GM19395 (cell line): Measurements from ENCODE around the gene CBLIF.
"Not testable (repeated sequence)": the region's sequence is repeated elsewhere in the genome, so short reads cannot be mapped to it uniquely, and the experiment has no call there.

ENCODE experiments used
- ATAC-seq: cut with Tn5 transposase; IDR thresholded peaks from one replicate; pipeline ENCODE4 v1.9.1; 2021; ENCODE audit warnings: mild to moderate bottlenecking, moderate library complexity; ENCODE audit not compliant: unreplicated experiment

CBLIF gene

GRCh38 chr11:59845399-59845798, at the start of gene CBLIF:
Gene CBLIF (minus strand): TSS chr11:59845499. CDS start chr11:59845453, 46 bp downstream.
- no peak for ATAC-seq

- ATAC-seq, result no peak
Measured at GRCh38 chr11:59894616-59895015, 49.3 kb upstream of the CBLIF start.

- ATAC-seq, result no peak
Measured at GRCh38 chr11:59891781-59892181, 46.5 kb upstream of the CBLIF start.

- ATAC-seq, result not testable (repeated sequence)
Measured at GRCh38 chr11:59887156-59887555, 41.9 kb upstream of the CBLIF start.

GRCh38 chr11:59883597-59883996, 38.3 kb upstream of the CBLIF start:
- no peak for ATAC-seq

GRCh38 chr11:59879567-59879966, 34.3 kb upstream of the CBLIF start:
- ATAC-seq, result no peak

- no peak for ATAC-seq
Measured at GRCh38 chr11:59878575-59878974, 33.3 kb upstream of the CBLIF start, which contains the start of gene OOSP3. Gene OOSP3 (plus strand): TSS chr11:59878782. CDS start chr11:59878809, 27 bp downstream.

- ATAC-seq, result no peak
Measured at GRCh38 chr11:59877784-59878183, 32.5 kb upstream of the CBLIF start.

GRCh38 chr11:59877325-59877724, 32.0 kb upstream of the CBLIF start:
- ATAC-seq, result no peak

GRCh38 chr11:59875856-59876519, 30.7 kb upstream of the CBLIF start:
- no peak for ATAC-seq

- ATAC-seq, result no peak
Measured at GRCh38 chr11:59872076-59872475, 26.8 kb upstream of the CBLIF start.

GRCh38 chr11:59867946-59868345, 22.6 kb upstream of the CBLIF start:
- ATAC-seq, result no peak

GRCh38 chr11:59866836-59867235, 21.5 kb upstream of the CBLIF start:
- no peak for ATAC-seq

GRCh38 chr11:59866397-59866796, 21.1 kb upstream of the CBLIF start, which contains the start of gene TCN1:
Gene TCN1 (minus strand): TSS chr11:59866487. CDS start chr11:59866470, 17 bp downstream.
- no peak for ATAC-seq

GRCh38 chr11:59865031-59865430, 19.7 kb upstream of the CBLIF start:
- ATAC-seq, result no peak

GRCh38 chr11:59862252-59862651, 17.0 kb upstream of the CBLIF start:
- no peak for ATAC-seq

GRCh38 chr11:59859673-59860072, 14.4 kb upstream of the CBLIF start:
- no peak for ATAC-seq

GRCh38 chr11:59857439-59858434, 12.4 kb upstream of the CBLIF start:
- ATAC-seq, result no peak

GRCh38 chr11:59854871-59855270, 9.6 kb upstream of the CBLIF start:
- no peak for ATAC-seq

- ATAC-seq, result not testable (repeated sequence)
Measured at GRCh38 chr11:59851416-59851815, 6.1 kb upstream of the CBLIF start.

GRCh38 chr11:59849551-59849950, 4.3 kb upstream of the CBLIF start:
- peak; percentile 20 for ATAC-seq

- ATAC-seq, result peak; percentile 56
Measured at GRCh38 chr11:59849129-59849528, 3.8 kb upstream of the CBLIF start.
